Omental fat pad (tissue), 4 donors: ENCODE results near the gene ANO2. TPM values are rescaled to one million over a fixed set of nuclear protein-coding genes. Genes with fewer than 3 reads are reported as not detected.
"Not testable (repeated sequence)": the region's sequence is repeated elsewhere in the genome, so short reads cannot be mapped to it uniquely, and the experiment has no call there.

ENCODE experiments used
- ATAC-seq: fragments of 150-250 bp; one replicate; pipeline ENCODE4 v1.9.1; 2016; ENCODE audit warnings: mild to moderate bottlenecking, moderate library complexity; ENCODE audit not compliant: low FRiP score
- DNase-seq: peaks from one replicate; pipeline ENCODE4 v3.0.0-alpha.2; 2019; ENCODE audit warnings: low spot score
- CTCF ChIP-seq, 3 donors: fragments of 450-650 bp; IDR thresholded peaks; one replicate each; pipeline ENCODE4 v1.5.1; 2016 to 2017; ENCODE audit warnings: antibody characterized with exemption in 3 of 3, mild to moderate bottlenecking in 3 of 3, moderate library complexity in 2 of 3
- total RNA-seq, 4 donors: library from RNA; depleted of rRNA; stranded (reverse); fragments of >200 nt; gene quantifications; one replicate each; pipeline ENCODE4 v1.1.0, GENCODE V29; 2016

The ANO2 gene
- total RNA-seq, 4 donors from 2014 or later, result 7.0 to 95.0 (median 20.8) TPM

- ATAC-seq, result no peak
- TF ChIP-seq CTCF (IDR thresholded peaks at IDR 0.05), result no peak
- no peak for DNase-seq
Measured at GRCh38 chr12:5889381-5890047, 55.5 kb downstream of the ANO2 start.

GRCh38 chr12:5888816-5889315 lies 56.2 kb downstream of the ANO2 start:
- TF ChIP-seq CTCF (IDR thresholded peaks at IDR 0.05), result no peak
- ATAC-seq, result no peak
- no peak for DNase-seq

DNA sequence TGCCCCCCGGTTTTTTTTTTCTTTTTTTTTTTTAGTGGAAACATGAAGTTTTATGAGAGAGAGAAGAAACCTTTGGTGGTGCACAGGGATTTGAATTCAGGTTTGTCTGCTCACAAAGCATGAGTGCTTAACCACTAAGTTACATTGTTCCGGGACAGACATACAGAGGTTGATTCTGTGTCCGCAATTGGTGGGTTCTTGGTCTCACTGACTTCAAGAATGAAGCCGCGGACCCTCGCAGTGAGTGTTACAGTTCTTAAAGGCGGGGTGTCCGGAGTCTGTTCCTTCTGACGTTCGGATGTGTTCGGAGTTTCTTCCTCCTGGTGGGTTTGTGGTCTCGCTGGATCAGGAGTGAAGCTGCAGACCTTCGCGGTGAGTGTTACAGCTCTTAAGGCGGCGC lies 57.2 kb downstream of the ANO2 start:
- DNase-seq, ATAC-seq: not testable (repeated sequence)

- DNase-seq, result no peak
- no peak for ATAC-seq
Measured at GRCh38 chr12:5884866-5885265, 60.2 kb downstream of the ANO2 start.

GRCh38 chr12:5884285-5884684 lies 60.8 kb downstream of the ANO2 start:
- ATAC-seq (no peak), DNase-seq (no peak)
- no peak for TF ChIP-seq CTCF (IDR thresholded peaks at IDR 0.05)

More at GRCh38 chr12:5884866-5885265, 60.2 kb downstream of the ANO2 start:
- no peak for TF ChIP-seq CTCF (IDR thresholded peaks at IDR 0.05)

DNA sequence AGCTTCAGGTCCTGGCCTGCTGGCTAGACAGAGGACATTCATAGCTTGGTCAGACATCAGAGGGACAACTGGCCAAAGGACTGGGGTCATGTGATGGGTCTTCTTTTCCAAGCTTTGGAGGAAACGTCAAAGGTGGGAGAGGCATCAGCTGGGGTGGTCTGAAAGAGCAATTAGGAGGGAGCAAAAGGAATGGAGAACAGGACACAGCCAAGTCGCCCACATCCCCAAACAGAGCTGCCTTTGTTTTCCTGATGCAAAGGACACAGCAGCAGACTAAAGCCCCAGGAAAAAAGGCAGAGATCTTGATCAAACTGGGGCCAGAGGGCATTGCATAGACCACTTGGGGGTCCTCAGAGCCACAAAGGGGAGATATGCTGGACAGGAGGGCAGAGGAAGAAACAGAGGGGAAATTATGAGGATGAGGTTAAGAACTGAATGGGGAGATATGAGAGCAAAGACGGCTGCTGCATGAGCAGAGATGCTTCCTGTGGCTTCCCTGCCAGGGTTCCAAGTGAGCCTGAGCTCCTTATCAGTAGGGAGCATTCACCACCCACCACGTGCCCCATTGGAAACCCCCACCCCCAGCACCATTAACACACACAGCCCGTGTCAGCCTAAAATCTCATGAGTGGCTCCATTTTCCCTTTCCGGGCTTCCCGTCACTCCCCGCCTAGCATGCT lies 62.4 kb downstream of the ANO2 start:
- no peak for DNase-seq
- no peak for ATAC-seq
- no peak for TF ChIP-seq CTCF (IDR thresholded peaks at IDR 0.05)

GRCh38 chr12:5881666-5882065 lies 63.4 kb downstream of the ANO2 start:
- no peak for ATAC-seq
- no peak for TF ChIP-seq CTCF (IDR thresholded peaks at IDR 0.05)
- no peak for DNase-seq
